ENCODE results near the gene A3GALT2. TPM values are rescaled to one million over a fixed set of nuclear protein-coding genes. Genes with fewer than 3 reads are reported as not detected.

Gene A3GALT2
- total and polyA plus RNA-seq, 2 donors (not counting 1 experiment from before 2014, with no cell fraction given), result not detected

DNA sequence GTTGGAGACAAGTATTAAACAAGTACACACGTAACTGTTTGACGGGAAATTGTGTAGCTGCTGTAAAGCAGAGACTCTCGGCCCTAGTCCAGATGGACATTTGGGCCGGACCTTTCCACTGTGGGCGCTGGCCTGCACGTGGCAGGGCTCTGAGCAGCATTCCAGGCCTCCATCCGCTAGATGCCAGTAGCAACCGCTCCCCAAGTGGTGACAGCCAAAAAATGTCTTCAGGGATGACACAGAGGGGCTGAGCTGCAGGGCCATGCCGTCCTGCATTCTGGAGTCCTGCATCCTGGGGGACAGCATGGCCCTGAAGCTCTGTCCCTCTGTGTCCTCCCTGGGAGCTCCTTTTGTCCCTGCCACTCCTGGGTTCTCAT, 24.8 kb downstream of the A3GALT2 start:
- Histone ChIP-seq H3K9ac (ENCODE audit: low read length) (no peak overlapping the region), H3K27ac (ENCODE audit: low read length in 2 of 2) (no peak overlapping the region), H3K9me3 (ENCODE audit: control extremely low read depth in 1 of 3, control insufficient read depth in 2 of 3, insufficient read depth in 1 of 3, low read length in 2 of 3) (no peaks in the 10 kb centered on the region), H3K4me2 (replicated peaks; ENCODE audit: low read depth, low read length, poor library complexity, severe bottlenecking) (no peak overlapping the region), H4K20me1 (ENCODE audit: control insufficient read depth, insufficient read depth, low read length, poor library complexity, severe bottlenecking) (peaks cover 6% of the 10 kb centered on the region), H3K79me2 (ENCODE audit: control insufficient read depth, insufficient read depth, low read length) (no peaks in the 10 kb centered on the region), H2AFZ (ENCODE audit: insufficient read depth, low read depth, low read length, poor library complexity, severe bottlenecking) (no peak overlapping the region), H3K4me3 (ENCODE audit: control extremely low read depth in 1 of 5, extremely low read depth in 1 of 5, insufficient read depth in 1 of 5, low read depth in 2 of 5, low read length in 4 of 5) (no peak overlapping the region), H3K4me1 (ENCODE audit: control insufficient read depth in 2 of 2, insufficient read depth in 2 of 2, low read length in 2 of 2) (no peaks in the 10 kb centered on the region), H3K27me3 (replicated peaks in 1 of 4; ENCODE audit: control extremely low read depth in 1 of 4, control insufficient read depth in 3 of 4, insufficient read depth in 4 of 4, low read length in 3 of 4) (no peaks in the 10 kb centered on the region), H3K36me3 (replicated peaks in 1 of 2; ENCODE audit: control extremely low read depth in 1 of 2, control insufficient read depth in 1 of 2, extremely low read depth in 1 of 2, insufficient read depth in 2 of 2, low read length in 1 of 2) (peaks cover 0 to 48% of the 10 kb centered on the region in 2 experiments)
- WGBS (ENCODE audit: insufficient coverage), result 94% methylated on average over 9 of the region's 9 CpGs
- Mint-ChIP-seq H3K27me3 (no peaks in the 10 kb centered on the region), H3K4me3 (no peak overlapping the region), H3K9me3 (ENCODE audit: insufficient read depth) (no peaks in the 10 kb centered on the region), H3K27ac (no peak overlapping the region), H3K4me1 (no peaks in the 10 kb centered on the region)
- ATAC-seq (ENCODE audit: low read depth) (no peak), DNase-seq (no peak)
- TF ChIP-seq, protein P1, sequence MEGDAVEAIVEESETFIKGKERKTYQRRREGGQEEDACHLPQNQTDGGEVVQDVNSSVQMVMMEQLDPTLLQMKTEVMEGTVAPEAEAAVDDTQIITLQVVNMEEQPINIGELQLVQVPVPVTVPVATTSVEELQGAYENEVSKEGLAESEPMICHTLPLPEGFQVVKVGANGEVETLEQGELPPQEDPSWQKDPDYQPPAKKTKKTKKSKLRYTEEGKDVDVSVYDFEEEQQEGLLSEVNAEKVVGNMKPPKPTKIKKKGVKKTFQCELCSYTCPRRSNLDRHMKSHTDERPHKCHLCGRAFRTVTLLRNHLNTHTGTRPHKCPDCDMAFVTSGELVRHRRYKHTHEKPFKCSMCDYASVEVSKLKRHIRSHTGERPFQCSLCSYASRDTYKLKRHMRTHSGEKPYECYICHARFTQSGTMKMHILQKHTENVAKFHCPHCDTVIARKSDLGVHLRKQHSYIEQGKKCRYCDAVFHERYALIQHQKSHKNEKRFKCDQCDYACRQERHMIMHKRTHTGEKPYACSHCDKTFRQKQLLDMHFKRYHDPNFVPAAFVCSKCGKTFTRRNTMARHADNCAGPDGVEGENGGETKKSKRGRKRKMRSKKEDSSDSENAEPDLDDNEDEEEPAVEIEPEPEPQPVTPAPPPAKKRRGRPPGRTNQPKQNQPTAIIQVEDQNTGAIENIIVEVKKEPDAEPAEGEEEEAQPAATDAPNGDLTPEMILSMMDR (IDR thresholded peaks at IDR 0.05), result no peak
- TF ChIP-seq EZH2 (IDR thresholded peaks at IDR 0.05; ENCODE audit: borderline replicate concordance, insufficient read depth, low read depth, low read length, poor library complexity, severe bottlenecking), result no peak
- POLR2A ChIA-PET, result no interaction called here
- intact Hi-C loops (cut with micrococcal nuclease), result loop anchor here (5.0 kb wide), 2 partner anchors 56 to 316 kb away; no protein-coding TSS in a partner anchor
- CTCF ChIA-PET, result interaction anchor here (0.7 to 8.3 kb wide), 44 partner anchors 9 to 362 kb away, joined by 3 to 210 read pairs (median 5); partner anchors contain the start of genes A3GALT2, TRIM62 and ZSCAN20

DNA sequence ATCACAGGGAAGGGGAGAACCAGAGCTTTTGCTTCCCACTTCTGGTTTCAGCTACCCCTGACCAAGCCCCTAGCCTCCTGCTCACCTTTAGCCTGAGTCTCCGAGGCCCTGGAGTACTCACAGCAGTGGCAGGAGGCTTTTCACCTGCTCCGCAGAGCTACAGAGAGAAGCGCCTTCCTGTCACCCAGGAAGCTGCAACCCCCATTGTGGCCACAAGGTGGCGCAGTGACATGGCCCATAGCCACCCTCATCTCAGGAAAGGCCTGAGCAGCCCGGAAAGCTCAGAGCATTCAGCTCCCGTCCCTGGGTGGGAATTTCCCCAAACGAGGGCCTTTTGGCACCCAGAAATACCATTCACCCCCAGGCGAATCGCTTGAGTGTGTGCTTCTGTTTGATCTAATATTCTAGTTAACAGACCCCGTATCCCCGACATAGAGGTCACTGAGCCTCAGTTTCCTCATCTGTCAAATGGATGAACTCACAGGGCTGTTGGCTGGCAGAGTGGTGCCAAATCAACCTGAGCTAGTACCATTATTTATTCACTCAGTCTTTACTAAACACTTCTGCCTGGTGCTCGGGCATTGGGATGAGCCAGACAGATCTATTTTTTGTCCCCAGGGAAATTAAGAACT, 25.3 kb downstream of the A3GALT2 start:
- WGBS (ENCODE audit: insufficient coverage), result 65% methylated on average over 10 of the region's 12 CpGs

More for the DNA sequence above, 25.3 kb downstream of the A3GALT2 start:
- Histone ChIP-seq H3K36me3 (replicated peaks in 1 of 2; ENCODE audit: control extremely low read depth in 1 of 2, control insufficient read depth in 1 of 2, extremely low read depth in 1 of 2, insufficient read depth in 2 of 2, low read length in 1 of 2) (peaks cover 0 to 48% of the 10 kb centered on the region in 2 experiments), H3K4me2 (replicated peaks; ENCODE audit: low read depth, low read length, poor library complexity, severe bottlenecking) (no peak overlapping the region), H3K27ac (ENCODE audit: low read length in 2 of 2) (no peak overlapping the region), H3K79me2 (ENCODE audit: control insufficient read depth, insufficient read depth, low read length) (no peaks in the 10 kb centered on the region), H3K4me1 (ENCODE audit: control insufficient read depth in 2 of 2, insufficient read depth in 2 of 2, low read length in 2 of 2) (no peaks in the 10 kb centered on the region), H3K9me3 (ENCODE audit: control extremely low read depth in 1 of 3, control insufficient read depth in 2 of 3, insufficient read depth in 1 of 3, low read length in 2 of 3) (no peaks in the 10 kb centered on the region), H3K4me3 (ENCODE audit: control extremely low read depth in 1 of 5, extremely low read depth in 1 of 5, insufficient read depth in 1 of 5, low read depth in 2 of 5, low read length in 4 of 5) (no peak overlapping the region), H3K9ac (ENCODE audit: low read length) (no peak overlapping the region), H4K20me1 (ENCODE audit: control insufficient read depth, insufficient read depth, low read length, poor library complexity, severe bottlenecking) (peaks cover 6% of the 10 kb centered on the region), H3K27me3 (replicated peaks in 1 of 4; ENCODE audit: control extremely low read depth in 1 of 4, control insufficient read depth in 3 of 4, insufficient read depth in 4 of 4, low read length in 3 of 4) (no peaks in the 10 kb centered on the region), H2AFZ (ENCODE audit: insufficient read depth, low read depth, low read length, poor library complexity, severe bottlenecking) (no peak overlapping the region)
- Mint-ChIP-seq H3K4me3 (no peak overlapping the region), H3K9me3 (ENCODE audit: insufficient read depth) (no peaks in the 10 kb centered on the region), H3K27me3 (no peaks in the 10 kb centered on the region), H3K4me1 (no peaks in the 10 kb centered on the region), H3K27ac (peak overlapping the region; percentile 20)
- TF ChIP-seq EZH2 (IDR thresholded peaks at IDR 0.05; ENCODE audit: borderline replicate concordance, insufficient read depth, low read depth, low read length, poor library complexity, severe bottlenecking), result no peak
- TF ChIP-seq, protein P1 (IDR thresholded peaks at IDR 0.05), result peak; percentile 93
- peak; percentile 91 for ATAC-seq (ENCODE audit: low read depth)
- DNase-seq, result peak; percentile 86
- POLR2A ChIA-PET, result interaction anchor here (0.7 kb wide), 1 partner anchor 176 kb away, joined by 3 read pairs; no protein-coding TSS in a partner anchor
- intact Hi-C loops (cut with micrococcal nuclease), result loop anchor here (5.0 kb wide), 2 partner anchors 57 to 317 kb away; no protein-coding TSS in a partner anchor
- CTCF ChIA-PET, result interaction anchor here (0.6 to 8.3 kb wide), 42 partner anchors 10 to 370 kb away, joined by 3 to 210 read pairs (median 5); partner anchors contain the start of genes A3GALT2, TRIM62 and ZSCAN20
